ENCODE measurements around the gene DGKH.

Gene DGKH

DNA sequence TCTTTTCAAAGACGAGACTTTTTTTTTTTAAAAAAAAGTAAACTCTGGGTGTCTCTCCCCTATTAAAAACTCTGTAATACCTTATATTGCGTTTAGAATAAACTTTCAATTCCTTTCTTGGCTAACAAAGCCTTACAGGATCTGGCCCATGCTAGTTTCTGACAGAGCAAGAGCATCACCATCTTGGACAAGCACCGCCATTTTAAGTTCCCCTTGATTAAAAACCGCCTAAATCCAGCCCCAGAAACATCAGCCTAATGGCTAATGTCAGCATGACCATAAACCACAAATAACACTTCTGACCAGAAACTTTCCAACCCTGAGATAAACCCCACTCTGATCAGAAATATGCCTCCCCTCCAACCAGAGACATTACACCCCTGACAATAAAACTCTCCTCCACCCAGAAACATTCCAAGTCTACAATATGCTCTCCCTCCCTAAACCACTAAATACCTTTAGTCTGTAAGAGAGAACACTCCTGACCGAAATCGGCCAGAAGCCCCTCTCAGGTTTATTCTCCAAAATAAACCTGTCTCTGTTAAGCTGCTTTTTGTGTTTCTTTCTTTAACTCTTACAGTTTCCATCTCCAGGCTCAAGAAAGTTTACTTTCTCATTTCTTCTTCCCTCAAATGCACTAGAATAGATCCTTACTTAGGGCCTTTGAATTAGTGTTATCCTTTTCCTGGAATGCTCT lies 221.9 kb downstream of the DGKH start:
- H3K4me3 ChIP-seq (replicated peaks; ENCODE audit: low read depth, low read length): no peak overlapping the region
- TF ChIP-seq, protein P1, sequence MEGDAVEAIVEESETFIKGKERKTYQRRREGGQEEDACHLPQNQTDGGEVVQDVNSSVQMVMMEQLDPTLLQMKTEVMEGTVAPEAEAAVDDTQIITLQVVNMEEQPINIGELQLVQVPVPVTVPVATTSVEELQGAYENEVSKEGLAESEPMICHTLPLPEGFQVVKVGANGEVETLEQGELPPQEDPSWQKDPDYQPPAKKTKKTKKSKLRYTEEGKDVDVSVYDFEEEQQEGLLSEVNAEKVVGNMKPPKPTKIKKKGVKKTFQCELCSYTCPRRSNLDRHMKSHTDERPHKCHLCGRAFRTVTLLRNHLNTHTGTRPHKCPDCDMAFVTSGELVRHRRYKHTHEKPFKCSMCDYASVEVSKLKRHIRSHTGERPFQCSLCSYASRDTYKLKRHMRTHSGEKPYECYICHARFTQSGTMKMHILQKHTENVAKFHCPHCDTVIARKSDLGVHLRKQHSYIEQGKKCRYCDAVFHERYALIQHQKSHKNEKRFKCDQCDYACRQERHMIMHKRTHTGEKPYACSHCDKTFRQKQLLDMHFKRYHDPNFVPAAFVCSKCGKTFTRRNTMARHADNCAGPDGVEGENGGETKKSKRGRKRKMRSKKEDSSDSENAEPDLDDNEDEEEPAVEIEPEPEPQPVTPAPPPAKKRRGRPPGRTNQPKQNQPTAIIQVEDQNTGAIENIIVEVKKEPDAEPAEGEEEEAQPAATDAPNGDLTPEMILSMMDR (IDR thresholded peaks at IDR 0.05; ENCODE audit: low read depth, low read length, missing control alignments): no peak

DNA sequence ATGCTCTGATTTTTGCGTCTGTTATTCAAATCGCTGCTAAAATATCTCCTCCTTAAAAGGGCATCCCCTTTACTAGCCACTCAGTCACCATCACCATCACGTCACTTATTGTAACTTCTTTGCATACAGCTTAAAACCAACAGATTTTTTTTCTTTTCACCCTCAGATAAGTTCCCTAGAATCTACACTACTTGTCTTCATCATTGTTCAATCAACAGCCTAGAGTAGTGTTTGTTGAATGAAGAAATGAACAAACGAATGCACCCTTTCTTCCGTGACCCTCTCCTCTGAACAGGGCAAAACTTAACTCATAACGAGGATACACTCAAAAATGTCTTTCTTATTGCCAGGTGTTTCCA lies 222.4 kb downstream of the DGKH start:
- peak overlapping the region; percentile 81 for H3K4me3 ChIP-seq (replicated peaks; ENCODE audit: low read depth, low read length)
- no peak for DNase-seq (ENCODE audit: extremely low read depth, low read depth)
- TF ChIP-seq, protein P1 (IDR thresholded peaks at IDR 0.05; ENCODE audit: low read depth, low read length, missing control alignments): no peak

More for the DNA sequence above, 221.9 kb downstream of the DGKH start:
- no peak for DNase-seq (ENCODE audit: extremely low read depth, low read depth)

DNA sequence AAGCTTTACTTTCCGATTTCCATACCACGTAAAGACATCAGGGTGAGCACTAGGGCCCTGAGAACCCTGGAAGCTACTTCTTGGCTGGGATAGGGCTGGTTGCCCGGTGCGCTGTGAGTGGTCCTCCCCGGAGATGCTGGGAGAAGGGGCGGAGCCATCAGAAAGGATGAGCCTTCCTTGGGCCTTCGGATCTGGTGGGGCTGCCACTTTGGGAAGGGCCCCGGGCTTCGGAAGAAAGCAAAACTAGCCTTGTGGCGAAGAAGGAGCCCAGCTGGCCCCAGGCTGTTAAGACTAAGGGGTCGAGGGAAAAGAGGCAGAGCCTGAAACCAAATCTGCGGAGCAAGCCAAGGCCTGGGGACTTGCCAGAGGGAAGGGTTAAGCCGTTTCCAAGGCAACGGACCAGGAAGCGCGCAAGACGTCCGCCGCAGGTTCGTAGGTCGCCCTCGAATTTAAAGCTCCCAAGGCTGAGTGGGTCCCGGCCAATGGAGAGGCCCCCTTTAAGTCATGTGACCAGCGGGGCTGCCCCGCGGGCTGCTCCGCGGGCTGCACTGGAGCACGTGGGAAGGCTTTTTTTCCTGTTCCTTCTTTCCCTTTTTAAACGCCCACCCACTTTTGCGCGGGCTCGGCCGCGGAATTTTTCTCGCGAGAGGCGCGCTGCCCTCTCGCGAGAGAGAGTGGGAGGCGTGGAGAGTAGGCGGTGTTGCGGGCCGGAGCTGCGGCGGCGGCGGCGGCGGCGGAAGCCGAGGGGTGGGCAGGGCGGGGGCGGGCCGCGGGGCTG lies 223.1 kb downstream of the DGKH start:
- peak; percentile 95 for DNase-seq (ENCODE audit: extremely low read depth, low read depth)
- TF ChIP-seq, protein P1 (IDR thresholded peaks at IDR 0.05; ENCODE audit: low read depth, low read length, missing control alignments): no peak
- H3K4me3 ChIP-seq (replicated peaks; ENCODE audit: low read depth, low read length): peak overlapping the region; percentile 81

DNA sequence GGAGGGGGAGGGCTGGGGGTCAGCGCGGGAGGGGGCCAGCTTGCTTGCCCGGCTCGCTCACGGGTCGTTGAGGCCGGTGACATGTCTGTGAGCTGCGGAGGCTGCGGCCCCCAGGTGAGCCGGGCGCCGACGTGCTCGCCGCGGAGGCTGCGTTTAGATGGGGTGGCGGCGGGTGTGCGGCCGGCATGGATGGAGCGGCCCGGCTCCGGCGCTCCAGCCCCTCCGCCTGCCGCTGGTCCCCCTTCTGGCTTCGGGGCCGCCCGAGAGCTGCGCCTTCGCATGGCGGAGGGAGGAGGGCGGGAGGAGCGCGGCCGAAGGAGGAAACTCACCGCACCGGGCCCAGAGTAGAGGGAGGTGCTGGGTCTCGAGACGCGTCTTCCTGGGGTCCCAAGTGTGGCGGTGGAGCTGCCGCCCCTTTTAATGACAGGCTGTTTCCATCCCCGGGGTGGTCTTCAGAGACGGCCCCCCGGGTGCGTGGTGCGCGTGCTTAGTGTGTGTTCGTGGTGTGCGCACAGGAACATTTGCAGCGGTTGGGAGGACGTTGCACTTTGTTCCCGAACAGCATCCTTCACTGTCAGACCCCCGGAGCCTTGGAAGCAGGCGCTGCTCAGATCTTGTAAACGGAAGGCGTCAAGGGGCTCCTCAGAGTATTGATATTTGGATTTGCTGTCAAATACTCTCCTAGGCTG lies 223.8 kb downstream of the DGKH start, which contains the start of gene AKAP11:
Gene AKAP11, plus strand, starts transcription at position 38 of the 689 bp plus-strand sequence. CDS start 14,197 bp downstream, outside the sequence.
- DNase-seq (ENCODE audit: extremely low read depth, low read depth): no peak
- H3K4me3 ChIP-seq (replicated peaks; ENCODE audit: low read depth, low read length): peak within 1 kb of the TSS; percentile 81
- TF ChIP-seq, protein P1 (IDR thresholded peaks at IDR 0.05; ENCODE audit: low read depth, low read length, missing control alignments): no peak

DNA sequence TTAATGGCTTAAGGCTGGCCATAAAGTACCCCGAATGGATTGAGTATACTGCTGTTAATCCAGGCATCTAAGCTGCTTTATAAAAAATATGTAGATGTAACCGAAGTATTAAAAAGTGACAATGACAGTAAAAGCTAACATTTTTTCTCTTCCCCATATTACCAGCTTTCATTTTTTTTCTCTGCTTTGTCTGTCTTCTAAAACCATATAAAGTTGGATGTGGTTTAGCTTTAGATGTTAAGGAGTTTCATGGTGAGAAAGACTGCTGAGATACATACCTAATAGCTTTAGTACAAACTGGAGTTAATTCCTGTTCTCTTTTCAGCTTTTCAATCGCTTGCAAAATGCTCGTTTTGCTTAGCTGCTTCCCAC lies 224.3 kb downstream of the DGKH start:
- TF ChIP-seq, protein P1 (IDR thresholded peaks at IDR 0.05; ENCODE audit: low read depth, low read length, missing control alignments): no peak
- DNase-seq (ENCODE audit: extremely low read depth, low read depth): no peak
- peak overlapping the region; percentile 81 for H3K4me3 ChIP-seq (replicated peaks; ENCODE audit: low read depth, low read length)

DNA sequence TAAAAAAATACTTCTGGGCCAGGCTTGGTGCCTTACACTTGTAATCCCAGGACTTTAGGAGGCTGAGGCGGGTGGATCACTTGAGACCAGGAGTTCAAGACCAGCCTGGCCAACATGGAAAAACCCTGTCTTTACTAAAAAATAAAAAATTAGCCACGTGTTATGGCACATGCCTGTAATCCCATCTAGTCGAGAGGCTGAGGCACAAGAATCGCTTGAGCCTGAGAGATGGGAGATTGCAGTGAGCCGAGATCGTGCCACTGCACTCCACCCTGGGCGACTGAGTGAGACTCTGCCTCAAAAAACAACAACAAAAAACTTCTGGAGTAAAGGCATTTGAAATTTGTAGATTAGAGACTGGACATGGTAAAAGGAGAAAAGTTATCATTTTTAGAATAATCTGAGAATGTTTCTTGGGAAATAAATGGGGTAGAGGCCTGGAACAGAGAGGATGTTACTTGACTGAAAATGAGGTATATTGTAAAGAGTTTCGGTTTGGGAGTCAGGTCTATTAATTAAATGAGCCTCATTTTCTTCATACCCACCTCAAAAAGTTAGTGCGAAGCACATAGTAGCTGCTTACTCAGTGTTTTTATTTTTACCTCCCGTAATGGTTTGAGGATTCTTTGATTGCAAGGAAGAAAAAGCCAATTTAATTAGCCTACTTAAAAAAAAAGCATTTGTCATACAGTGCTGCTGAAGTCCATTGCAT lies 226.1 kb downstream of the DGKH start:
- no peak overlapping the region for H3K4me3 ChIP-seq (replicated peaks; ENCODE audit: low read depth, low read length)
- DNase-seq (ENCODE audit: extremely low read depth, low read depth): no peak
- TF ChIP-seq, protein P1 (IDR thresholded peaks at IDR 0.05; ENCODE audit: low read depth, low read length, missing control alignments): no peak
